ENCODE data around the gene PLCH1.

Gene PLCH1

DNA sequence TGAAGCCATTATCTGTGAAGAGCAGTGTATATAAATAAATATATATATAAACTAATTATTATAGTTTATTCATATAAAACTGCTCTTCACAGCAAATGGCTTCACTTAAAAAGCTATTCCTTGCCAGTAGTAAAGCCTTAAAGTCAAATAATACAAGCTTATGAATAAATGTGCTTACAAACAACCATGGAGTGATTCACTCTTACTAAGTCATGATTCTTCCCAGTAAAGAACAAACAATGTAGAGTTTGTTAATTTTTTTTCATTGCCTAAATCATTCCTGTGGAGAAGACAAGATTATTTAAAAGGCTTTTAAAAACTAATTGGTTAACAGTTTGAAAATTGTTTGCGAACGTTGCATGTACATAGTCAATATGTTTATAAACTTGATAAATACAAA is 140.7 kb downstream of the PLCH1 start:
- no peak for DNase-seq

DNA sequence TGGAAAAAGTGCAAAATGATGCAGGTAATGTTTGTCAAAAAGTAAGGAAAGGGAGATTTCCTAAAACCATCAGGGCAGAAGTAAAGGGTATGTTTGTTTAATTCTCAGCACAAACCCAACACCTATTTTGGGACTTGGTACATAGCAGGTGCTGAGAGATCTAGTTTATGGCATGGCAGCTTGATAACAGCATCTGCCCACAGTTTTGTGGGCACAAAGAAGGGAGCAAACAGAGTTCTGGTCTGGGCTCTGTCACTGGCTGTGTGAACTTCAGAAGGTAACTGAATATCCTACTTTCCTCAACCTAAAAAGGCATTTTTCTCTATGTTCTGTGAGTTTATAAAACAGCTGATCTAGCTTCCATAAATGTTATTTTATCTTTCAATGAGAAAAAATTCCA is 141.6 kb downstream of the PLCH1 start:
- DNase-seq = no peak

DNA sequence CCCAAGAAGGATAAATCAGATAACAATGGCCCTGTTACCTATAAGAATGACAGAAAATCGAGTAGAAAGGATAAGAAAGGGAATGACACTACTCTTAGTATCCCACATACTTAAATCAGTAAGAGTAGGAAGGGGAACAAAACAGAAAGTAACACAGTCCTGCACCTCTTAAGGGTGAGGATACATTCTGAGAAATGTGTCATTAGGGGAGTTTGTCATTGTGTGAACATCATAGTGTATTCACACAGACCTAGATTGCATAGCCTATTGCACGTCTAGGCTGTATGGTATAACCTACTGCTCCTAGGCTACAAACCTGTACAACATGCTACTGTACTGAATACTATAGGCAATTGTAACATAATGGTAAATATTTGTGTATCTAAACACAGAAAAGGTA is 142.6 kb downstream of the PLCH1 start:
- no peak for DNase-seq

DNA sequence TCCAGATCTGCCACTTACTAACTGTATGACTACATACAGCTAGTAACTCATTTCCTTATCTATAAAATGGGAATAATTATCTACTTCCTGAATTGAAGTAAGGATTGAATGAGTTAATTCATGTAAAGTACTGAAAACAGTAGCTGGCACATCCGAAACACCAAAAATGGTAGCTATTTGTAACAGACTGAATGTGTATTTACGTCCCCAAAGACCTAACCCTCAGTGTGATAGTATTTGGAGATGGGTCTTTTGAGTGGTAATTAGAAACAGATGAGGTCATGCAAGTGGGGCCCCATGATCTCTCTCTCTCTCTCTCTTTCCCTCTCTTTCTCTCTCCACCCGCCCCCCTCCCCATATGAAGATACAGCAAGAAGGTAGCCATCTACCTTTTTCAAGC is 146.2 kb downstream of the PLCH1 start:
- DNase-seq = no peak

DNA sequence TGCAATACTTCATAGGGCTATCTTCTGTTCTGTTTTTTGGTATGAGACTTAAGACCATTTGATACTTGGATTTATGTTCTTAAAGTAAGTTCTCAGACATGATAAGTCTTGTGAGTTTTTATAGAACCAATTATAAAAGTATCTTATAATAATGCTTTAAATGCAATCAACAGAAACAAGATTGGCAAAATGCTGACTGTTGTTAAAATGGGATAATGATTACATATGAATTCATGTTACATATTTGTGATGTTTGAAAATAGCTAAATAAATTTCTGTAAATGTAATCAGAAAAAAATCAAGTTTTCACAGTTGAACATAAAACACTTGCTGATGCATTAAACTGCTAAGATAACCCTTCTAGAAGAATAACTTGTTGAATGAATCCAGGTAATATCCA is 148.3 kb downstream of the PLCH1 start:
- no peak for DNase-seq

DNA sequence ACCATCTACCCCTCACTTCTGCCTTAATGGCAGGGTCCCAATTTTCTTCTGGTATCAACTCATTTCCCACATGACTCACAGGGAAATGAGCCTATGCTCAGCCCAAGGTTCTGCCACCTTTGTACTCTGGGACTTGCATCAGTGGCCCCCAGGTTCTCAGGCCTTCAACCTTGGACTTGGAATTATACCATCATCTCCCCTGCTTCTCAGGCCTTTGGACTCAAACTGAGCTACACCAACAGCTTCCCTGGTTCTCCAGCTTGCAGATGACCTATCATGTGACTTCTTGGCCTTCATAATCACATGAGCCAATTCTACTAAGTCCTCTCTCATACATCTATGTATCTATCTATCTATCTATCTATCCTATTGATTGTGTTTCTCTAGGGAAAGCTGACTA is 149.5 kb downstream of the PLCH1 start:
- no peak for DNase-seq

DNA sequence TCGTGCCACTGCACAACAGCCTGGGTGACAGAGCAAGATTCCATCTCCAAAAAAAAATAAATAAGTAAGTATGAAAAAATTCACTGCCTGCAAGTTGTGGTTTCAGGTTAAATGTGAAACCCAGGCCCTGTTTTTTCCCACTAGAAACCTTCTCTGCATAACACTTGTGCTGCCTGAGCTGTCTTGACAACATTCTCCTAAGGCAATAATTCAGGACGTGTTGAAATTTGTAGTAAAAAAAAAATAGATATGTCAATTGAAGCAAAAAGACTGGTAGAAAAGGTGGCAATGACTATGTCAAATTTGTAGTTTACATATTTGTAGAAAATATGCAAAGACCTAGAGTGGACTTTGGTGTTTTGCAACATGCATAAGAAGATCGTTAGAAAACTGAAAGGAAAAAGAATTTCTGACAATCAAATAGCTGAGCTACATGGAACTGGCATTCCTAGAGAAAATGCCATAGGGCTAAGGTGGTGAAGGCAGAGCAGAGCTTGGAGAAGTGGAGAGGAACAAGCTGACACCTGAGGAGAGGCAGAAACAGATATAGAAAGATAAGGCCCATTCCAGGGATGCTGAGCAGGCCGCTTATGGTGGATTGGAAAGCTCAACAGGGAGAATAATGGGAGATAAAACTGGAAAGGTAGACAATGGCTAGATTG is 150.2 kb downstream of the PLCH1 start:
- DNase-seq = no peak

DNA sequence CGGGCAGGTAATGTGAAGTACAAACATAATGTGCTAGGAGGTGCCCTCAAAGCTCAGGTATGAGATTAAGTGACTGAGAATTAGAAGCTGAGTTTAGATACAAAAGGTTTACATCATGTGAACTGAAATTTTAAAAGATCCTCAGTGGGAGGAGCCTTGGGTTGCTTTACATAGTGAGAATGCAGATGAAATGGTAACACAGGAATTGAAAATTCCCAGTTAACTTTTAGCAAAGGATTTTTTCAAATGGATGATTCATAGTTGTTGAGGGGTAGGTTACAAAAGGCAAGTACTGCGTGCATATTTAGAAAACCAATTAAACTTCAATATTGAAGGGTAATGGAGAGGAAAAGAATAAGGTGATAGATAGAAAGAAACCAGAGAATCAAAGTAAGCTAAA is 157.3 kb downstream of the PLCH1 start:
- DNase-seq = no peak

DNA sequence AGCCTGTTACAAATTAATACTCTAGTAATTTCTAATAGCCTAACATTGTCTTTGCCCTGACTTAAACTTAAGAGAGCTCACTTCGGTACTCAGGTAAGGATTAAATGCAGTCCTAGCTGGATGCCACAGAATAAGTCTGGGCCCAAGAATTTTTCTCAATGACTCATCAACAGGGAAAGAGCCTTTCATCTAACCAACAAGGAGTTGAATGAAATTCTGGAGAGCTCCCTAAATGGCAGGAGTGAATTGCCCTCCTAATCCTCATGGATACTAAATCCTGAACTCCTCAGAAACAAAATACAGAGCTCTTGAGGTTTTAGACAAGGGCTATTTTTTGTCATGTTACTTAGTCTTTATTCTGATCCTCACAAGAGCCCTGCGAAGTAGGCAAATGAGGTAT is 159.5 kb downstream of the PLCH1 start:
- DNase-seq = no peak

DNA sequence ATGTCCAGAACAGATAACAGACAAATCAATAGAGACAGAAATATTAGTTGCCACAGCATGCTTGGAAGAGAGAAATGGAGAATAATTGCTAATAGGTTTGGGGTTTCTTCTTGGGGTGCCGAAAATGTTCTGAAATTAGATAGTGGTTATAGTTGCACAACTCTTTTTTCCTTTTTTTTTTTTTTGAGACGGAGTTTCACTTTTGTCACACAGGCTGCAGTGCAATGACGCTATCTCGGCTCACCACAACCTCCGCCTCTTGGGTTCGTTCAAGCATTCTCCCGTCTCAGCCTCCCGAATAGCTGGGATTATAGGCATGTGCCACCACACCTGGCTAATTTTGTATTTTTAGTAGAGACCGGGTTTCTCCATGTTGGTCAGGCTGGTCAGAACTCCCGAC is 163.3 kb downstream of the PLCH1 start:
- DNase-seq = no peak

DNA sequence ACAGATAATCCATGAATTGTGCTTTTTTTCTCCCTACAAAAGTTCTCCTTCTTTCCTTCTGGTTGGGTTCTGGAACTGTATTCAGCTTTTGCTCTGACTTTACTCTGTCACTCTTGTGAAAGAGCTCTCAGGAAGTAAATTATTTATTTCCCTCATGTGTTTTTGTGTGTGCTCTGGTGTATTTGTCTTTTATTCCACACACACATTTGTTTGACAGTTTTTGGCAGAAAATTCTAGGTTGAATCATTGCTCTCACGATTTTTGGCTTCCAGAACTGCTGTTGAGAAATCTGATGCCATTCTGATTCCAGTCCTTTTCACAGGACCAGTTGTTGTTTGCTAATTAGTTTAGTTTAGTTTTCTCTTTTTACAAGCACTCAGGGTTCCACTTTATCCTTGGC is 172.8 kb downstream of the PLCH1 start:
- DNase-seq = no peak

DNA sequence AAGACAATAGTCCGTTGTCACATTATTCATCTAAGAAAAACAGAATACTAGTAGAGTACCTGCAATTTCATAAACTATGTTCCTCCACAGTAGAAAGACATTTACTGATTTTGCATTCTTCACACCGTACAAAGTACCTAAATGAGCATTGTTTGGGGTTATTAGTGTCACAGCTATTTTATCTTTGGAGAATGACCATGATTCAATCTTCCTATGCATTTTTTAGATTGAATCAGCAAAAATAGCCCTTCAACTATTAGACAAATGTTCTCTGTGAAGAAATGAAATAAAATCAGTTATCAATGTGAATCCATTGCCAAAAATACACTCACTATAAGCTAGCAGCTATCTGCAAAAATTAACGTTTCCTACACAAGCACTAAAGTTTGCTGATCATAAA is 176.6 kb downstream of the PLCH1 start:
- DNase-seq = no peak

DNA sequence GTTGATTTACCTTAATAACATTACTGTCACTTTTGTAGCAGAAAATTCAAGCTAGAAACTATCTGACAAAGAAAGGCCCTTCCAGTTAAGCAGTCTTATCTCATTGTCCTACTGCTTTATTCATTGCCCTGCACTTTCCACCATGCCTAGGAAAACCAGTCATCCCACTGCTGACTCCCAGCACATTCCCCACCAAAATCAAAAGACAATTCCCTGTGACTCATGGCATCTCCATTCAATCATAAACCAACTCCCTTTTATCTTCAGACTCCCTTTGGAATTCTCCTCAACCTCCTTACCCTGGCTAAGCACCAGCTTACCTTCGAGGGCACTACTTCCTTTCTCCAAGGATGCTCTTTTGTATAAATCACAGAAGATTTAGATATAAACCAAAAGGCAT is 184.3 kb downstream of the PLCH1 start:
- DNase-seq = no peak

DNA sequence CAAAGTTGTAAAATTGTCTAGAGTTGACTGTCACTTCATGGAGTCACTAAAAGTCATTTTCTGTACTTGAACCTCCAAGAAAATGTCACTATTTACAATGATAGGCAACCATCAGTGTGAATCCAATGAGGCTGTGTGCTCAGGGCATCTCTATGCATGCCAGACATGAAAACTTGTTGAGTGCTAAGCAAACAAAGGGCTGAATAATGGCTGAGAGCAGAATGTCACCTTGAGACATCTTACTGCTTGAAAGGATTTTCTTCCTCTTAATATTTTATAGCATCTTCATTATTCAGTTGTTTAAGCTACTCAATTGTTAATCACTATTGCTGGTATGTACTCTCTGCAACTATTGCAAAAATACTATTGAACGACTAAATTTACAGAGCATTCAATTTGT is 184.7 kb downstream of the PLCH1 start:
- peak; percentile 57 for DNase-seq

DNA sequence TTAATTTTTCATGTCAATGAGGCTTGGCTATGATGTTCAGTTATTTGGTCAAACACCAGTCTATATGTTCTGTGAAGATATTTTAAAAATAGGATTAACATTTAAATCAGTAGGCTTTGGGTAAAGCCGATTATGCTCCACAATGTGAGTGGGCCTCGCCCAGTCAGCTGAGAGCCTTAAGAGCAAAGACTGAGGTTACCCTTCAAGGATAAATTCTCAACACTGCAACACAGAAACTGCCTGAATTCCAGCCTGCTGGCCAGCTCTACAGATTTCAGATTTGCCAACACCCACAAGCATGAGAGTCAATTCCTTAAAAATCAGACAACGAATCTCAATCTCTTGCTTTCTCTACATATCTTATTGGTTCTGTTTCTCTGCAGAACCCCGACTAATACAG is 188.3 kb downstream of the PLCH1 start:
- DNase-seq = no peak

DNA sequence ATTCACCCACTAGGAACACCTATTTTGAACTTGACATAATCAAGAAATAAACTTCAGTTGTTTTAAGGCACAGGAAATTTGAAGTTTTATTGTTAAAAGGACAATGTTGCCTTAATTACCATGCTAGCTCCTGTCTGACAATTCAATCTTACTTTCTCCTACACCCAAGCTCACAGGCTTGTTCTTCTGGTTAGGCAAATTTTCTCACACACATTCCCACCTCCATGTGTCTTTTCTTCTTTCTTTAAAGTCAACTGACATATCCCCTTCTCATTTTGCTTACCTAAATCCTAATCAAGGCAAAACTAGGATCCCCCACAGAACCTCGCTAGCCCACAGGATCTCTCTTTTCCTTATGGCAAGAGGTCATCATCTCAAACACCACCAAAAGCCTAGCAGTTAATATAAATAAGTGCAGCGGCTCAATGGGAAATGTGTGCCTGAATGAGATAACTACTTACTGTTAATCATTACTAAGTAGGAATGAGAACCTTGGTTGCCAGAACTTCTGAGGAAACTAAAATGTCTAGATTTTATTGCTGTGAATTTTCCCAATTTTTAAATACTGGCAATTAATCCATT is 189.3 kb downstream of the PLCH1 start:
- no peak for DNase-seq

DNA sequence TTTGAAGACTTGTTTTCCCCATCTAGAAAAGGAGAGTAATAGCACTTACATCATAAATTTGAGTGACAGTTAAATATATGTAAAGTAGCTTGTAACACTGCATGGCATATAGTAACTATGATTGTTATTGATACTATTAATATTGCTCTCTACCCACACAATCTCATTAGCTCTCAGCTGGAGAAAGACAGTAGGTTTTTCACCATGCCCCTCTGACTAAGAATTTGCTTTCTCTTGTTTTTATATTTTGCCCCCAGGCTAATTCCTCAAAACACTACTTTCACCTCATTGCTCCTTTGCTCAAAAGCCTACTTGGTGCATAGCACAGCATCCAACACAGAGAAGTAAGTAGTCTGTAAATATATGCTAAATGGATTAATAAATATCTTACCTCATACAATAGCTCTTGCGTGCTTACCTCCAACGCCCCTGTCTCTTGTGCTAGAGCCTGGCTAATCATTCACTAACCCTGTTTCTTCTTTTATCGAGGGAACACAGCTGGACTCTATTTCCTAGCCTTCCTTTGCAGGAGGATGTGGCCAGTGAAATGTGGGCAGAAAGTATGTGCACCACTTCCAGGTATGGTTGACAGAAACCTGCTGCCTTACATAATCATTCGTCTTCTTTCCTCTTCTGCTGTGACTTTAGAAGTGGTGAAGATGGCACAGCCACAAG is 190.0 kb downstream of the PLCH1 start:
- DNase-seq = no peak

DNA sequence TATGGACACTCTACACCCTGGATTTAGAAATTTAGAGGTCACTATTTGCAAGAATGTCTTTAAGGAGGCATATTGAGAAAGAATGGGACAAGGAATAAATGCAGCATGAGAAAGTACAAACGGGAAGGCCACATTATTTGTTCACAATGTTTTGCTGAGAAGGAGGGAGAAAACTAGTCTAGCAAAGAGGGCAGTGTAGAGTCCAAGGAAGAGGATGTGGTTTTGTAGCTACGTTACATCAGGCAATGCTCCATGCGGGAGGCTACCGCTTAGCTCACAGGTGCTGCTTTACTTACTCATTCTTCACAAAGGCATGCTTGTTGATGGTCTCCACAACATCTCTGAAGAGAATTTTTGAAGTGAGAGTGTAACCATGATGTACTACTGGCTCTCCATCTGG is 191.1 kb downstream of the PLCH1 start:
- no peak for DNase-seq

DNA sequence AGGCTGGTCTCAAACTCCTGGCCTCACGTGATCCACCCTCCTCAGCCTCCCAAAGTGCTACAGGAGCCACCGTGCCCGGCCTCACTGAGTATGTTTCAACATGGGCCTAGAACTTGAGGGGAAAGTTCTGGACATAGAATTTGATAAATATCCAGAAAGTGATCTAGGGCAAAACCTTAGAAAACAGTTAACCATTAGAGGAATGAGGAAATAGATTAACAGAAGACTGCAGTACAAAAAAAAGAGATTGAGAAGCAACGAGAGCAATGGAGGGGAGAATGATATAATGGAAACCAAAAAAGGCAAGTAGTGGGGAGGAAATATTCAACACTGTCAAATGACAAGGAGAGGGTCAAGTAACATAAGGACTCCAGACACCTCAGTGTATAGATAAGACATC is 191.5 kb downstream of the PLCH1 start:
- no peak for DNase-seq

DNA sequence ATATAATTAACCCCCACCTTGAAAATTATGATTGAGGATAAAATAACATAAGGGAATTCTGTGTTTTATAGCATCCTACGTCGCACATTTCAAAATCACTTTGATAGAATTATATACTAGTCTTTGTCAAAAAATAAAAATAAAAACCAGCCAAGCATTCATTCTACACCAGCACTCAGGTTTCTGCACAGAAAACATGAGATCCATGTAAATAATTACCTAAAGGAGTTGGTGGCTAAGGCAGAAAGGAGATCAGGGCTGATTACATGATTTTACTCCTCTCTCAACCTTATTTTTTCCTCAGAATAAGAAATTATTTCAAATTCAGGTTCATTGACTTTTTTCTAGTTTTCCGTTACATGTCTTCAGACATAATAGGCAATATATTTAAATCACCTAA is 194.5 kb downstream of the PLCH1 start:
- no peak for DNase-seq

DNA sequence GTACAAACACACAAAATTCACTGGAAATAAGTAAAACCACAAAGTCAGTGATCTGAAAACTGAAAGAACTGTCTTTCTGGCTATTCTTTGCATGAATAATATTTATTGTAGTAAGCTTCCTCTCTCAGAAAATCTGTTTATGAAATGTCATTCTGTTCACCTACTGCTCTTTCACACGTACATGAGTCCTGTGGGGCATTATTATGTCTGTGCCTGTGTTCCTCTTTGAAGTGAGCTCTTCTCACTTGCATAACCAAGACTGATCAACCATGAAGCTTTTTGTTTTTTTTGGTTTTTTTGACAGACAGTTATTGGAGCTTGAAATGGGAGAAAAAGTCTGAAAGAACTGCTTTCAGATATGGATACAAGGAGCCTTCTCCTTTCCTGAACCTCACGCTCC is 195.8 kb downstream of the PLCH1 start:
- no peak for DNase-seq

DNA sequence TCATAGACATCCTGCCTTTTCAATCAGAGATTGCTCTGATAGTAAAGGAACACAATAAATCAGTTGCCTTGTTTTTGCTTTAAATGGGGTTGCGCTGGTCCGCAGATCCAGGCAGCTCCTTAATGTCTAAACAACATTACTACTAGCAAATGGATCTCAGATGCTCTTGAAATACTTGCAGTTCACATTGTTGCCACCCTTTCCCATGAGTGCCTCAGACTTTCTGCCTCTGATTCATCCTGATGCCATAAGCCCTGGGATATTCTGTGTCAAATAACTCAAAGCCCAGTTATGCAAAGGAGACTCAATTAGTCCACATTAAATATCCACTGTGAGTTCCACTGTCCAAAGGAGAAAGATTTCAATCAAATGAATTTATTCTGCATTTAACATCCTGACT is 196.7 kb downstream of the PLCH1 start:
- no peak for DNase-seq

DNA sequence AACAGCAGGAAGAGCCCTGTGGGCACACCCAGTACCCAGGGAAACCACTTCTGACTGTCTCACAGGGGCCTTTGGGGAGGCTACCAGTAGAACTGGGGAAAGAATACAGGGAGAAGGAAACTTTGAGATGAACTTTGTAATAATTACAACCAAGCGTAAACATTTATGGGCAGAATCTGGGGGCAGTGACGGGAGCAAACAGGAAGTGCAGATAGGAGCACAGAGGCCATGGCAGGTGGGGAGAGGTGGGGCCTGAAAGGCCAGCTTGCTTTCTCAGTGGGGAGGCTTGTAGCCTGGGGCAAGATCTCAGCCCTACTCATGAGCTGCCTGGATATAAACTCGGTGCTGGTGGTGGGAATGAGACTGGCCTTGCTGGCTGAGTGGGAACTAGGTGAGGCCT is 209.8 kb downstream of the PLCH1 start:
- DNase-seq = no peak

DNA sequence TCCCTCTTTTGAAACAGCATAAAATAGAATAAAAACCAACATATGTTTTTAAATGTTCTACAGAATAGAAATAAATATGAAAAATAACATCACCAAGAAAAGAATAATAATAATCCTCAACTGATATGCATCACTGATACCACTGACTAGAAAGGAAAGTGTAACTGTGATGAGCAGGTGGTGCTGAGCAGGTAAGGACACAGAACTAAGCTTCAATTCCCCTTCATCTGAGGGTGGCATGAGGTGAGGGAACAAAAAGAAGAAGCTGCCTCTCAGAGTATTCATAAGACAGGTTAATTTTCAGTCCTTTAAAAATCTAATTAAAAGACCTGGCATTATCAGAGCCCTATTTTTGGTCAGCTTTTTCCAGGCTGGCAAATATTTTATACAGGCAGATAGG is 216.3 kb downstream of the PLCH1 start:
- DNase-seq = no peak

DNA sequence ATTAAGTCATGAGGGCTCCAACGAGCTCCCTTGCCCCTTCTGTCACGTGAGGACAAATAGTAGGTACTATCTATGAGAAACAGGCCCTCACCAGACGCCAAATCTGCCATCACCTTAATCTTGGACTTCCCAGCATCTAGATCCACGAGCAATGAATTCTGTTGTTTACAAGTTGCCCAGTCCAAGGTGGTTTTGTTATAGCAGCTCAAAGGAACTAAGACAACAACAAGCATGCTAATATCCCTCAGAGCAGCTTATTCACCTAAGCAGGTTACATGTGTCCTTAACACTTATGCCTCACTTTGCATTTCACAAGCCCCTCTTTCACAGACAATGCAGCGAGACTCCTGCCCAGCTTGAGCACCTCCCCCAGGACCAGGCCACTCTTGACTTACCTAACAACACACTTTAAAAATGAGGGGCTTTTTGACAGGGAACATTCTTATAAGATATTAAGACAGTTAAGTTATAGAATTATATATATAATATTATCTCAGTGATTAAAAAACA is 219.5 kb downstream of the PLCH1 start:
- DNase-seq = no peak

Measured in DMS79 treated with DMSO at 0.1 percent for 48 hours (cell line).